SK-N-MC (cell line): ENCODE data around the gene TESK1.

ENCODE experiments used
- EZH2 ChIP-seq: fragments of 200-600 bp; sonication (generic); IDR thresholded peaks from one replicate; pipeline ENCODE4 v1.6.1; 2017; ENCODE audit warnings: antibody characterized with exemption
- FOXP2 ChIP-seq: optimal IDR thresholded peaks from 2 replicates; pipeline ENCODE3; 2011; ENCODE audit warnings: mild to moderate bottlenecking, moderate library complexity; ENCODE audit not compliant: insufficient read depth; ENCODE audit errors: extremely low read length, control extremely low read depth
- POLR2AphosphoS5 ChIP-seq: IDR thresholded peaks from 2 replicates; pipeline ENCODE4 v1.6.1; 2012; ENCODE audit warnings: mild to moderate bottlenecking, low read depth, low read length, borderline replicate concordance

DNA sequence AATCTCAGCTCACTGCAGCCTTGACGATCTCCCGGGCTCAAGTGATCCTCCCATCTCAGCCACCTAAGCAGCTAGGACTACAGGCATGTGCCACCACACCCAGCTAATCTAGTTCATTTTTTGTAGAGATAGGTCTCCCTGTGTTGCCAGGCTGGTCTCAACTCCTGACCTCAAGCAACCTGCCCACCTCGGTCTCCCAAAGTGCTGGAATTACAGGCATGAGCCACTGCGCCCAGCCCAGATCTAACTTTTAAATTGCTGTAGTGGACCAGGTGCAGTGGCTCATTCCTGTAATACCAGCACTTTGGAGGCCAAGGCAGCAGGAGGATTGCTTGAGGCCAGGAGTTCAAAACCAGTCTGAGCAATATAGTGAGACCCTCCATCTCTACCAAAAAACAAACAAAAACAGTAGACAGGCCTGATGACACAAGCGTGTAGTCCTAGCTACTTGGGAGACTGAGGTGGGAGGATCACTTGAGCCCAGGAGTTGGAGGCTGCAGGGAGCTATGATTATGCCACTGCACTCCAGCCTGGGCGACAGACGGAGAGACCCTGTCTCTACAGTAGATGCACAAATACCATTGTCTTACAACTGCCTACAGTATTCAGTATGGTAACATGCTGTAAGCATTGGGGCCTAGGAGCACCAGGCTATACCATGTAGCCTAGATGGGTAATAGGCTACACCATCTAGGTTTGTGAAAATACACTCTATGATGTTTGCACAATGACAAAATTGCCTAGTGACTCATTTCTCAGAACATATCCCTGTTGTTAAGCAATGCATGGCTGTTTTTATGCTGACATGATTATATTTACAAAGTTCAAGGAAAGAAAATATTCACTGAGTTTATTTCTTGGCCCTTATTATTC, 47.1 kb downstream of the TESK1 start:
- TF ChIP-seq EZH2 (no peak), POLR2AphosphoS5 (no peak), FOXP2 (no peak)
